Measurements from ENCODE around the gene LILRB2.
"Not testable (repeated sequence)": the region's sequence is repeated elsewhere in the genome, so short reads cannot be mapped to it uniquely, and the experiment has no call there.

Gene LILRB2

GRCh38 chr19:54281007-54281728 lies at the start of gene LILRB2:
Gene LILRB2, minus strand, starts transcription at chr19:54281110. Its CDS starts 614 bp downstream, at chr19:54280496.
- no peak for DNase-seq

GRCh38 chr19:54329476-54330165 lies 48.7 kb upstream of the LILRB2 start:
- no peak for DNase-seq

- not testable (repeated sequence) for DNase-seq
These were observed 47.9 kb upstream of the LILRB2 start for GRCh38 chr19:54328781-54329180.

GRCh38 chr19:54325631-54326030 lies 44.7 kb upstream of the LILRB2 start:
- DNase-seq, result no peak

GRCh38 chr19:54325194-54325621 lies 44.3 kb upstream of the LILRB2 start:
- DNase-seq, result peak; percentile 45

GRCh38 chr19:54324071-54324470 lies 43.2 kb upstream of the LILRB2 start:
- no peak for DNase-seq

GRCh38 chr19:54322934-54323333 lies 42.0 kb upstream of the LILRB2 start:
- DNase-seq, result not testable (repeated sequence)

- not testable (repeated sequence) for DNase-seq
These were observed 41.4 kb upstream of the LILRB2 start for GRCh38 chr19:54322295-54322694.

GRCh38 chr19:54319892-54320670 lies 39.2 kb upstream of the LILRB2 start:
- no peak for DNase-seq

GRCh38 chr19:54319049-54319448 lies 38.1 kb upstream of the LILRB2 start:
- DNase-seq, result no peak

GRCh38 chr19:54317965-54318240 lies 37.0 kb upstream of the LILRB2 start:
- no peak for DNase-seq

GRCh38 chr19:54317108-54317964 lies 36.4 kb upstream of the LILRB2 start:
- no peak for DNase-seq

- DNase-seq, result peak; percentile 18
These were observed 35.8 kb upstream of the LILRB2 start for GRCh38 chr19:54316746-54317107.

- no peak for DNase-seq
These were observed 35.0 kb upstream of the LILRB2 start for GRCh38 chr19:54315956-54316355.

GRCh38 chr19:54312436-54313377 lies 31.8 kb upstream of the LILRB2 start, which contains the start of gene LILRA5:
Gene LILRA5, minus strand, starts transcription at chr19:54313166. Its CDS starts 147 bp downstream, at chr19:54313019.
- DNase-seq, result no peak

- no peak for DNase-seq
These were observed 31.1 kb upstream of the LILRB2 start for GRCh38 chr19:54312011-54312410.

- DNase-seq, result no peak
These were observed 30.6 kb upstream of the LILRB2 start for GRCh38 chr19:54311486-54311885.

- DNase-seq, result no peak
These were observed 29.6 kb upstream of the LILRB2 start for GRCh38 chr19:54310543-54310942.

- no peak for DNase-seq
These were observed 28.9 kb upstream of the LILRB2 start for GRCh38 chr19:54309811-54310210.

GRCh38 chr19:54307389-54308020 lies 26.6 kb upstream of the LILRB2 start:
- no peak for DNase-seq

- DNase-seq, result no peak
These were observed 24.2 kb upstream of the LILRB2 start for GRCh38 chr19:54305141-54305540.

Measured in NCI-H526 treated with DMSO at 0.1 percent for 48 hours (cell line).